ENCODE results near the gene MUS81. TPM values are rescaled to one million over a fixed set of nuclear protein-coding genes. Genes with fewer than 3 reads are reported as not detected.

MUS81 gene
- total and polyA plus RNA-seq, 2 of the 13 experiments (the other 11 are each of a cell fraction or from before 2014, with no cell fraction given): 25.6 to 30.2 TPM

GRCh38 chr11:65900125-65900898, 40.1 kb downstream of the MUS81 start, which contains the start of gene FOSL1 (continued):
- TF ChIP-seq HNF1B (CRISPR knock-in tag; IDR thresholded peaks at IDR 0.05): peak; percentile 78
- no peak for TF ChIP-seq ZFP37 (CRISPR knock-in tag; IDR thresholded peaks at IDR 0.05; ENCODE audit: borderline replicate concordance)
- peak; percentile 76 for TF ChIP-seq TAF15 (IDR thresholded peaks at IDR 0.05; ENCODE audit: low read depth, low read length, poor library complexity, severe bottlenecking)
- TF ChIP-seq, protein P1, sequence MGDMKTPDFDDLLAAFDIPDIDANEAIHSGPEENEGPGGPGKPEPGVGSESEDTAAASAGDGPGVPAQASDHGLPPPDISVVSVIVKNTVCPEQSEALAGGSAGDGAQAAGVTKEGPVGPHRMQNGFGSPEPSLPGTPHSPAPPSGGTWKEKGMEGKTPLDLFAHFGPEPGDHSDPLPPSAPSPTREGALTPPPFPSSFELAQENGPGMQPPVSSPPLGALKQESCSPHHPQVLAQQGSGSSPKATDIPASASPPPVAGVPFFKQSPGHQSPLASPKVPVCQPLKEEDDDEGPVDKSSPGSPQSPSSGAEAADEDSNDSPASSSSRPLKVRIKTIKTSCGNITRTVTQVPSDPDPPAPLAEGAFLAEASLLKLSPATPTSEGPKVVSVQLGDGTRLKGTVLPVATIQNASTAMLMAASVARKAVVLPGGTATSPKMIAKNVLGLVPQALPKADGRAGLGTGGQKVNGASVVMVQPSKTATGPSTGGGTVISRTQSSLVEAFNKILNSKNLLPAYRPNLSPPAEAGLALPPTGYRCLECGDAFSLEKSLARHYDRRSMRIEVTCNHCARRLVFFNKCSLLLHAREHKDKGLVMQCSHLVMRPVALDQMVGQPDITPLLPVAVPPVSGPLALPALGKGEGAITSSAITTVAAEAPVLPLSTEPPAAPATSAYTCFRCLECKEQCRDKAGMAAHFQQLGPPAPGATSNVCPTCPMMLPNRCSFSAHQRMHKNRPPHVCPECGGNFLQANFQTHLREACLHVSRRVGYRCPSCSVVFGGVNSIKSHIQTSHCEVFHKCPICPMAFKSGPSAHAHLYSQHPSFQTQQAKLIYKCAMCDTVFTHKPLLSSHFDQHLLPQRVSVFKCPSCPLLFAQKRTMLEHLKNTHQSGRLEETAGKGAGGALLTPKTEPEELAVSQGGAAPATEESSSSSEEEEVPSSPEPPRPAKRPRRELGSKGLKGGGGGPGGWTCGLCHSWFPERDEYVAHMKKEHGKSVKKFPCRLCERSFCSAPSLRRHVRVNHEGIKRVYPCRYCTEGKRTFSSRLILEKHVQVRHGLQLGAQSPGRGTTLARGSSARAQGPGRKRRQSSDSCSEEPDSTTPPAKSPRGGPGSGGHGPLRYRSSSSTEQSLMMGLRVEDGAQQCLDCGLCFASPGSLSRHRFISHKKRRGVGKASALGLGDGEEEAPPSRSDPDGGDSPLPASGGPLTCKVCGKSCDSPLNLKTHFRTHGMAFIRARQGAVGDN (CRISPR knock-in tag; IDR thresholded peaks at IDR 0.05): peak; percentile 63
- no peak for TF ChIP-seq MIER2 (CRISPR knock-in tag; IDR thresholded peaks at IDR 0.05)
- no peak for TF ChIP-seq ZNF34 (CRISPR knock-in tag; IDR thresholded peaks at IDR 0.05; ENCODE audit: borderline replicate concordance)
- TF ChIP-seq, protein P2, sequence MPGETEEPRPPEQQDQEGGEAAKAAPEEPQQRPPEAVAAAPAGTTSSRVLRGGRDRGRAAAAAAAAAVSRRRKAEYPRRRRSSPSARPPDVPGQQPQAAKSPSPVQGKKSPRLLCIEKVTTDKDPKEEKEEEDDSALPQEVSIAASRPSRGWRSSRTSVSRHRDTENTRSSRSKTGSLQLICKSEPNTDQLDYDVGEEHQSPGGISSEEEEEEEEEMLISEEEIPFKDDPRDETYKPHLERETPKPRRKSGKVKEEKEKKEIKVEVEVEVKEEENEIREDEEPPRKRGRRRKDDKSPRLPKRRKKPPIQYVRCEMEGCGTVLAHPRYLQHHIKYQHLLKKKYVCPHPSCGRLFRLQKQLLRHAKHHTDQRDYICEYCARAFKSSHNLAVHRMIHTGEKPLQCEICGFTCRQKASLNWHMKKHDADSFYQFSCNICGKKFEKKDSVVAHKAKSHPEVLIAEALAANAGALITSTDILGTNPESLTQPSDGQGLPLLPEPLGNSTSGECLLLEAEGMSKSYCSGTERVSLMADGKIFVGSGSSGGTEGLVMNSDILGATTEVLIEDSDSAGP (CRISPR knock-in tag; IDR thresholded peaks at IDR 0.05; ENCODE audit: borderline replicate concordance): no peak
- no peak for TF ChIP-seq ZNF3 (CRISPR knock-in tag; IDR thresholded peaks at IDR 0.05)
- TF ChIP-seq DPF2 (CRISPR knock-in tag; IDR thresholded peaks at IDR 0.05; ENCODE audit: borderline replicate concordance, low read depth): no peak
- TF ChIP-seq BATF2 (CRISPR knock-in tag; IDR thresholded peaks at IDR 0.05): no peak
- TF ChIP-seq, protein P3, sequence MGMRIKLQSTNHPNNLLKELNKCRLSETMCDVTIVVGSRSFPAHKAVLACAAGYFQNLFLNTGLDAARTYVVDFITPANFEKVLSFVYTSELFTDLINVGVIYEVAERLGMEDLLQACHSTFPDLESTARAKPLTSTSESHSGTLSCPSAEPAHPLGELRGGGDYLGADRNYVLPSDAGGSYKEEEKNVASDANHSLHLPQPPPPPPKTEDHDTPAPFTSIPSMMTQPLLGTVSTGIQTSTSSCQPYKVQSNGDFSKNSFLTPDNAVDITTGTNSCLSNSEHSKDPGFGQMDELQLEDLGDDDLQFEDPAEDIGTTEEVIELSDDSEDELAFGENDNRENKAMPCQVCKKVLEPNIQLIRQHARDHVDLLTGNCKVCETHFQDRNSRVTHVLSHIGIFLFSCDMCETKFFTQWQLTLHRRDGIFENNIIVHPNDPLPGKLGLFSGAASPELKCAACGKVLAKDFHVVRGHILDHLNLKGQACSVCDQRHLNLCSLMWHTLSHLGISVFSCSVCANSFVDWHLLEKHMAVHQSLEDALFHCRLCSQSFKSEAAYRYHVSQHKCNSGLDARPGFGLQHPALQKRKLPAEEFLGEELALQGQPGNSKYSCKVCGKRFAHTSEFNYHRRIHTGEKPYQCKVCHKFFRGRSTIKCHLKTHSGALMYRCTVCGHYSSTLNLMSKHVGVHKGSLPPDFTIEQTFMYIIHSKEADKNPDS (CRISPR knock-in tag; IDR thresholded peaks at IDR 0.05): no peak
- no peak for TF ChIP-seq FOXP4 (CRISPR knock-in tag; IDR thresholded peaks at IDR 0.05)
- TF ChIP-seq DDIT3 (CRISPR knock-in tag; IDR thresholded peaks at IDR 0.05): no peak
- TF ChIP-seq RBAK (CRISPR knock-in tag; IDR thresholded peaks at IDR 0.05): no peak
- no peak for TF ChIP-seq ZNF30 (CRISPR knock-in tag; IDR thresholded peaks at IDR 0.05)

All from HepG2 (cell line).